ENCODE results near the gene SERF2.

DNA sequence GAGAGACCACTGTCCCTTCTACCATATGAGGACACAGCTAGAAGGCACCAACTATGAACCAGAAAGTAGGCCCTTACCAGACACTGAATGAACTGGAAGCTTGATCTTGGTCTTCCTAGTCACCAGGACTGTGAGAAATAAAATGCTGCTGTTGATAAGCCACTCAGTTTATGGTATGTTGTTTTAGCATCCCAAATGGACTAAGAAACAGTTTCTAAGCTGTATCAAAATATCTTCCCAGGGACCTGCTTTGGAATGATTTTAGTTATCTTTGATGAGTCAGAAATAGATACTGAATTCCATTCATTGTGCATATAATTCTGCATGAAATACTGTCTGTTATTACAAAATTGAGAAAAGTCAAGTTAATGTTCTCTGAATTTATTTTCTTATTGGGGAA is 53.3 kb downstream of the SERF2 start:
- TF ChIP-seq, protein P1, sequence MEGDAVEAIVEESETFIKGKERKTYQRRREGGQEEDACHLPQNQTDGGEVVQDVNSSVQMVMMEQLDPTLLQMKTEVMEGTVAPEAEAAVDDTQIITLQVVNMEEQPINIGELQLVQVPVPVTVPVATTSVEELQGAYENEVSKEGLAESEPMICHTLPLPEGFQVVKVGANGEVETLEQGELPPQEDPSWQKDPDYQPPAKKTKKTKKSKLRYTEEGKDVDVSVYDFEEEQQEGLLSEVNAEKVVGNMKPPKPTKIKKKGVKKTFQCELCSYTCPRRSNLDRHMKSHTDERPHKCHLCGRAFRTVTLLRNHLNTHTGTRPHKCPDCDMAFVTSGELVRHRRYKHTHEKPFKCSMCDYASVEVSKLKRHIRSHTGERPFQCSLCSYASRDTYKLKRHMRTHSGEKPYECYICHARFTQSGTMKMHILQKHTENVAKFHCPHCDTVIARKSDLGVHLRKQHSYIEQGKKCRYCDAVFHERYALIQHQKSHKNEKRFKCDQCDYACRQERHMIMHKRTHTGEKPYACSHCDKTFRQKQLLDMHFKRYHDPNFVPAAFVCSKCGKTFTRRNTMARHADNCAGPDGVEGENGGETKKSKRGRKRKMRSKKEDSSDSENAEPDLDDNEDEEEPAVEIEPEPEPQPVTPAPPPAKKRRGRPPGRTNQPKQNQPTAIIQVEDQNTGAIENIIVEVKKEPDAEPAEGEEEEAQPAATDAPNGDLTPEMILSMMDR (conservative IDR thresholded peaks at IDR 0.05) = no peak
- no peak for TF ChIP-seq ZFX (IDR thresholded peaks at IDR 0.05)
